A549 treated with AZD9567 at 1 μM for 4 hours (cell line): ENCODE measurements around the gene CAPZA3. TPM values are rescaled to one million over a fixed set of nuclear protein-coding genes. Genes with fewer than 3 reads are reported as not detected.

Source experiments
- total RNA-seq: library from RNA; stranded (reverse); fragments of 200-300 nt; extraction: Qiagen RNA extraction; gene quantifications from 5 replicates; pipeline ENCODE4 v1.2.3, GENCODE V29; 2022; ENCODE audit not compliant: insufficient read depth

The CAPZA3 gene
- total RNA-seq = not detected in 5 replicates

DNA sequence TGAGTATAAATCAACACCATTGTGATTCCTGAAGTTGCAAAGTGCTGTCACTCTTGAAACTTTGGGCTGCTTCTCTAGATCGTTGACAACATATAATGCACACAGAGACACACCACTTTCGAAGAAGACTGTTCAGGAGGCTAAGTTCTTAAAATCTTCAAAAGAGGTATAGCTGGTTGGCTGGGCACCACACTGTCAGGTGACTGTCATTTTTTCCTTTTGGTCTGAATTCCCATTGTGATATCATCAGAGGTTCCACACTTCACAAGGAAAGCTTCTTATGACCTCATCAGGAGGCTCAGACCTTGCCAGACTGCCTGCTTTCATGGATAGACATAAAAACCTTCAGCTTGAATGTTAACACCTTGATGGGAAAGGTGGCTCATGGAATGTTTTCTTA is at the start of gene CAPZA3, which contains the start of gene PLCZ1:
Gene CAPZA3, plus strand, starts transcription at position 301 of the 400 bp plus-strand sequence. CDS start 150 bp downstream, outside the sequence.
Gene PLCZ1, minus strand, starts transcription at position 194 of the 400 bp plus-strand sequence. CDS start 641 bp downstream, outside the sequence.

Other genes starting within 250 kb of the CAPZA3 start
- gene PLCZ1, start 107 bp upstream of the CAPZA3 start, total RNA-seq = not detected in 5 replicates